HepG2 (cell line): ENCODE data around the gene CALHM5. TPM values are rescaled to one million over a fixed set of nuclear protein-coding genes. Genes with fewer than 3 reads are reported as not detected.

Source experiments
- AKAP8 ChIP-seq: sonication (generic); formaldehyde crosslinking; IDR thresholded peaks from 2 replicates; pipeline ENCODE4 v1.5.1; 2020; ENCODE audit warnings: mild to moderate bottlenecking, missing genetic modification reagents
- ATAD3A ChIP-seq: sonication (generic); formaldehyde crosslinking; IDR thresholded peaks from 2 replicates; pipeline ENCODE4 v1.4.0; 2020; ENCODE audit warnings: missing genetic modification reagents
- HNF4G ChIP-seq, 2 experiments: sonication (generic) in 1 of 2; formaldehyde crosslinking in 1 of 2; IDR thresholded peaks; 2 replicates each; pipeline versions ENCODE4 v1.4.0 to v1.6.1; 2011 to 2020; ENCODE audit warnings: borderline replicate concordance in 2 of 2, low read depth in 2 of 2, mild to moderate bottlenecking in 2 of 2, low read length in 1 of 2, missing genetic modification reagents in 1 of 2, moderate library complexity in 1 of 2
- ISX ChIP-seq: sonication (generic); formaldehyde crosslinking; conservative IDR thresholded peaks from 2 replicates; pipeline ENCODE4 v1.5.0; 2020; ENCODE audit warnings: missing genetic modification reagents
- KAT8 ChIP-seq: IDR thresholded peaks from 2 replicates; pipeline ENCODE4 v1.6.1; 2016; ENCODE audit warnings: missing genetic modification reagents, missing compliant biosample characterization
- KMT2B ChIP-seq: IDR thresholded peaks from 2 replicates; pipeline ENCODE4 v1.6.1; 2016; ENCODE audit warnings: missing genetic modification reagents, missing compliant biosample characterization
- NR2F2 ChIP-seq: IDR thresholded peaks from 2 replicates; pipeline ENCODE4 v1.6.1; 2012; ENCODE audit warnings: low read depth, inconsistent platforms, borderline replicate concordance
- SSRP1 ChIP-seq: IDR thresholded peaks from 2 replicates; pipeline ENCODE4 v1.6.1; 2016; ENCODE audit warnings: control low read depth
- STAT5B ChIP-seq: sonication (generic); formaldehyde crosslinking; IDR thresholded peaks from 2 replicates; pipeline ENCODE4 v1.4.0; 2020; ENCODE audit warnings: missing genetic modification reagents
- STAT6 ChIP-seq: sonication (generic); formaldehyde crosslinking; IDR thresholded peaks from 2 replicates; pipeline ENCODE4 v1.4.0; 2020; ENCODE audit warnings: missing genetic modification reagents, mild to moderate bottlenecking, borderline replicate concordance
- XBP1 ChIP-seq: sonication (generic); formaldehyde crosslinking; IDR thresholded peaks from 2 replicates; pipeline ENCODE4 v1.5.0; 2020; ENCODE audit warnings: missing genetic modification reagents
- ZBTB40 ChIP-seq, 2 experiments: fragments of 450-650 bp in 1 of 2; sonication (generic) in 1 of 2; formaldehyde crosslinking in 1 of 2; IDR thresholded peaks; 2 replicates each; pipeline versions ENCODE4 v1.6.1 to v1.8.0; 2016 to 2022; ENCODE audit warnings: antibody characterized with exemption in 1 of 2, mild to moderate bottlenecking in 1 of 2, missing genetic modification reagents in 1 of 2
- ZNF512 ChIP-seq: sonication (generic); formaldehyde crosslinking; IDR thresholded peaks from 2 replicates; pipeline ENCODE4 v1.4.0; 2020; ENCODE audit warnings: mild to moderate bottlenecking, missing genetic modification reagents
- ZNF724P ChIP-seq: sonication (generic); formaldehyde crosslinking; IDR thresholded peaks from 2 replicates; pipeline ENCODE4 v1.8.0; 2022; ENCODE audit warnings: missing genetic modification reagents, borderline replicate concordance
- polyA plus RNA-seq, 8 experiments: library from polyadenylated mRNA; depleted of rRNA in 3 of 8; stranded (reverse) in 7 of 8; unstranded in 1 of 8; fragments of >200 nt; fragmentation: Illumina TruSeq in 4 of 8; extraction: Trizol in 4 of 8; gene quantifications; 2 replicates each; pipeline versions ENCODE4 v1.2.1 to v1.2.3, GENCODE V29; 2011 to 2016; ENCODE audit warnings: low read depth in 4 of 8, missing spikeins in 1 of 8, mixed read lengths in 1 of 8; ENCODE audit not compliant: insufficient read depth in 1 of 8
- total RNA-seq, 5 experiments: library from RNA; depleted of rRNA; stranded (reverse); fragments of >200 nt; fragmentation: Illumina TruSeq; extraction: Trizol; gene quantifications; 2 replicates each; pipeline ENCODE4 v1.2.3, GENCODE V29; 2016; ENCODE audit warnings: low read depth in 1 of 5

Gene CALHM5
- total and polyA plus RNA-seq, 2 of the 13 experiments (the other 11 are each of a cell fraction or from before 2014, with no cell fraction given) = not detected

GRCh38 chr6:116570856-116571682 is 59.6 kb downstream of the CALHM5 start, which contains the start of gene RWDD1 (continued):
- TF ChIP-seq STAT6 (CRISPR knock-in tag) = peak; percentile 92
- no peak; the same call in none of the 2 replicates for TF ChIP-seq ISX (CRISPR knock-in tag)
- peak; percentile 92 for TF ChIP-seq AKAP8 (CRISPR knock-in tag)
- 0 out of 2 replicates have a peak, but pooled peaks have one; percentile 18 for TF ChIP-seq XBP1 (CRISPR knock-in tag)
- TF ChIP-seq ZBTB40 (IDR thresholded peaks at IDR 0.05) = no peak
- peak; percentile 88; the same call in 1 of the 2 replicates for TF ChIP-seq ZBTB40 (CRISPR knock-in tag; IDR thresholded peaks at IDR 0.05)
- TF ChIP-seq ZNF724P (CRISPR knock-in tag) = no peak; the same call in 1 of the 2 replicates
- no peak for TF ChIP-seq ATAD3A (CRISPR knock-in tag)
- peak; percentile 15; the same call in 1 of the 2 replicates for TF ChIP-seq HNF4G (IDR thresholded peaks at IDR 0.05; ENCODE audit: borderline replicate concordance, low read depth, low read length)
- peak; percentile 30; the same call in 1 of the 2 replicates for TF ChIP-seq HNF4G (CRISPR knock-in tag; IDR thresholded peaks at IDR 0.05; ENCODE audit: borderline replicate concordance, low read depth)
- peak; percentile 99 for TF ChIP-seq KAT8 (CRISPR knock-in tag)
- TF ChIP-seq SSRP1 (CRISPR knock-in tag) = peak; percentile 52; the same call in 1 of the 2 replicates
- no peak; the same call in 1 of the 2 replicates for TF ChIP-seq ZNF512 (CRISPR knock-in tag)
- peak; percentile 100 for TF ChIP-seq KMT2B (CRISPR knock-in tag)
- no peak for TF ChIP-seq NR2F2
- TF ChIP-seq STAT5B (CRISPR knock-in tag) = 0 out of 2 replicates have a peak, but pooled peaks have one; percentile 43
